Stomach (tissue), 4 donors: ENCODE measurements around the gene OR6K2.

Experiments used
- CTCF ChIP-seq, 7 experiments: fragments of 450-650 bp in 4 of 7; fragments of 200-600 bp in 3 of 7; sonication (generic) in 3 of 7; IDR thresholded peaks; one replicate each; pipeline ENCODE4 v1.5.1; 2016 to 2019; ENCODE audit warnings: antibody characterized with exemption in 7 of 7, control low read depth in 2 of 7, mild to moderate bottlenecking in 1 of 7
- EP300 ChIP-seq: sonication (generic); formaldehyde crosslinking; IDR thresholded peaks from one replicate; pipeline ENCODE4 v1.6.1; 2017; ENCODE audit warnings: antibody characterized with exemption

- TF ChIP-seq EP300, result no peak
- no peak for TF ChIP-seq CTCF (IDR thresholded peaks at IDR 0.05)
Measured at GRCh38 chr1:158700552-158700951, at the start of gene OR6K2.
